Small intestine (tissue), 7 donors: ENCODE measurements around the gene UNC45A. TPM values are rescaled to one million over a fixed set of nuclear protein-coding genes. Genes with fewer than 3 reads are reported as not detected.

Experiments
- DNase-seq, 2 donors: peaks; one replicate each; pipeline versions ENCODE4 v3.0.0 to v3.0.0-alpha.2; 2013
- FAIRE-seq: peaks from 2 replicates; lab custom pipeline; 2012; peaks lifted over from hg19 to GRCh38; lab: Jason Lieb, UNC
- H3K27ac ChIP-seq, 3 donors: one replicate each; pipeline ENCODE4 v1.5.1; 2013; ENCODE audit warnings: low read length in 2 of 3, mild to moderate bottlenecking in 2 of 3, control low read depth in 1 of 3, inconsistent platforms in 1 of 3, low read depth in 1 of 3, moderate library complexity in 1 of 3
- H3K27me3 ChIP-seq, 3 donors: one replicate each; pipeline ENCODE4 v1.6.1; 2013; ENCODE audit warnings: low read length in 3 of 3, inconsistent platforms in 1 of 3; ENCODE audit not compliant: control insufficient read depth in 3 of 3, insufficient read depth in 3 of 3
- H3K36me3 ChIP-seq, 3 donors: one replicate each; pipeline ENCODE4 v1.6.1; 2013; ENCODE audit warnings: low read length in 3 of 3, inconsistent platforms in 1 of 3, low read depth in 1 of 3, mild to moderate bottlenecking in 1 of 3, moderate library complexity in 1 of 3; ENCODE audit not compliant: control insufficient read depth in 3 of 3, insufficient read depth in 2 of 3
- H3K4me1 ChIP-seq, 3 donors: one replicate each; pipeline ENCODE4 v1.6.1; 2013; ENCODE audit warnings: low read length in 2 of 3, inconsistent platforms in 1 of 3, low read depth in 1 of 3, mild to moderate bottlenecking in 1 of 3, moderate library complexity in 1 of 3; ENCODE audit not compliant: control insufficient read depth in 3 of 3, insufficient read depth in 2 of 3
- H3K4me3 ChIP-seq, 3 donors: one replicate each; pipeline ENCODE4 v1.5.1; 2013; ENCODE audit warnings: low read length in 3 of 3, control low read depth in 1 of 3, inconsistent platforms in 1 of 3, low read depth in 1 of 3, mild to moderate bottlenecking in 1 of 3, moderate library complexity in 1 of 3
- H3K9me3 ChIP-seq, 2 donors: one replicate each; pipeline ENCODE4 v1.6.1; 2013; ENCODE audit warnings: low read depth in 1 of 2, low read length in 1 of 2; ENCODE audit not compliant: control insufficient read depth in 2 of 2, insufficient read depth in 1 of 2
- WGBS, 3 donors: extraction: QIAGEN DNeasy Blood & Tissue Kit; methylation state at CpG; one replicate each; pipeline ENCODE4 v1.1.7; 2013; 5-methylcytosine and 5-hydroxymethylcytosine counted together
- polyA plus RNA-seq, 4 donors: library from polyadenylated mRNA; stranded (reverse) in 3 of 4; unstranded in 1 of 4; fragments of 200-250 nt in 3 of 4; fragments of 120-200 nt in 1 of 4; gene quantifications; one replicate each; pipeline versions ENCODE4 v1.2.1 to v1.2.3, GENCODE V29; 2013
- donor health status: healthy with polysubstance abuse.
- donor health status: control.
- donor health status: control.
- donor health status: Bipolar disorder and iron deficiency.
- donor health status: healthy.

UNC45A gene
- polyA plus RNA-seq, 4 donors: 37.7 to 65.1 (median 48.8) TPM

- WGBS, 3 donors: 0 to 1% (median 1%) methylated on average over 63 to 75 of the region's 75 CpGs
These were observed 59.6 kb downstream of the UNC45A start, which contains the start of gene PRC1 for GRCh38 chr15:90994417-90995311. Gene PRC1, minus strand, starts transcription at chr15:90994535. Its CDS starts 118 bp downstream, at chr15:90994417.

GRCh38 chr15:90998737-90999136 is 63.7 kb downstream of the UNC45A start:
- Histone ChIP-seq H3K4me1 (no peaks in the 10 kb centered on the region), H3K9me3 (no peaks in the 10 kb centered on the region), H3K27me3 (no peaks in the 10 kb centered on the region), H3K36me3 (peaks cover 8 to 33% (median 13%) of the 10 kb centered on the region in 3 donors), H3K27ac (no peak overlapping the region), H3K4me3 (no peak overlapping the region)
- FAIRE-seq (no peak), DNase-seq (no peak)
- 84 to 94% (median 92%) methylated on average over 8 of the region's 8 CpGs for WGBS, 3 donors

More at GRCh38 chr15:90994417-90995311, 59.6 kb downstream of the UNC45A start, which contains the start of gene PRC1:
- Histone ChIP-seq H3K9me3 (no peaks in the 10 kb centered on the region), H3K27ac (peak within 1 kb of the TSS; percentile 71 to 94 (median 89)), H3K4me3 (peak within 1 kb of the TSS; percentile 91 to 99 (median 97)), H3K4me1 (no peaks in the 10 kb centered on the region), H3K36me3 (peaks cover 2 to 17% (median 6%) of the 10 kb centered on the region in 3 donors), H3K27me3 (no peaks in the 10 kb centered on the region)
- DNase-seq (peak; percentile 99 to 100), FAIRE-seq (no peak)

GRCh38 chr15:91001209-91001608 is 66.1 kb downstream of the UNC45A start:
- no peak for DNase-seq
- 93 to 99% (median 95%) methylated on average over 3 of the region's 3 CpGs for WGBS, 3 donors
- H3K36me3 ChIP-seq: peaks cover 15 to 57% (median 18%) of the 10 kb centered on the region in 3 donors

More at GRCh38 chr15:91001209-91001608, 66.1 kb downstream of the UNC45A start:
- no peaks in the 10 kb centered on the region for H3K27me3 ChIP-seq
- no peak overlapping the region for H3K27ac ChIP-seq
- no peak overlapping the region for H3K4me3 ChIP-seq
- H3K9me3 ChIP-seq: no peaks in the 10 kb centered on the region
- no peak for FAIRE-seq
- H3K4me1 ChIP-seq: no peaks in the 10 kb centered on the region

Other genes with a start within 250 kb of the UNC45A start
- gene BLM, start 217.9 kb upstream of the UNC45A start, polyA plus RNA-seq: 1 to 10 TPM; 1.6 to 4.8 (median 3.3) TPM
- gene FURIN, start 66.7 kb upstream of the UNC45A start, polyA plus RNA-seq: 100 to 1,000 TPM in 1 of 4 donors, 10 to 100 TPM in 3; 22.8 to 112 (median 38.5) TPM
- gene FES, start 50.8 kb upstream of the UNC45A start, polyA plus RNA-seq: 10 to 100 TPM in 2 of 4 donors, 1 to 10 TPM in 1, under 1 TPM in 1; 0.89 to 18.4 (median 10.9) TPM
- 10 to 100 TPM; 15.1 to 35.1 (median 22.7) TPM for gene MAN2A2, start 32.0 kb upstream of the UNC45A start, polyA plus RNA-seq
- gene HDDC3, start 2.7 kb upstream of the UNC45A start, polyA plus RNA-seq: 10 to 100 TPM; 21.1 to 33.0 (median 27.2) TPM
- gene RCCD1, start 19.6 kb downstream of the UNC45A start, polyA plus RNA-seq: 10 to 100 TPM in 2 of 4 donors, 1 to 10 TPM in 2; 4.9 to 20.9 (median 9.7) TPM
- gene PRC1, start 59.2 kb downstream of the UNC45A start, polyA plus RNA-seq: 10 to 100 TPM in 3 of 4 donors, 1 to 10 TPM in 1; 5.4 to 55.4 (median 22.1) TPM
- 10 to 100 TPM; 10.7 to 18.6 (median 16.5) TPM for gene VPS33B, start 87.3 kb downstream of the UNC45A start, polyA plus RNA-seq
- 1 to 10 TPM in 1 of 4 donors, under 1 TPM in 1, not detected in 2; 0.25 to 2.0 TPM for gene SV2B, start 165.0 kb downstream of the UNC45A start, polyA plus RNA-seq